GM12873 (cell line): Measurements from ENCODE around the gene KIF3A.

Source experiments
- TF ChIP-seq, protein P1 (sequence below): IDR thresholded peaks from 2 replicates; pipeline ENCODE4 v1.5.1; 2012; ENCODE audit warnings: low read depth, mild to moderate bottlenecking, moderate library complexity, low read length, control low read depth; ENCODE audit not compliant: insufficient read depth; ENCODE audit errors: missing control alignments

The KIF3A gene

DNA sequence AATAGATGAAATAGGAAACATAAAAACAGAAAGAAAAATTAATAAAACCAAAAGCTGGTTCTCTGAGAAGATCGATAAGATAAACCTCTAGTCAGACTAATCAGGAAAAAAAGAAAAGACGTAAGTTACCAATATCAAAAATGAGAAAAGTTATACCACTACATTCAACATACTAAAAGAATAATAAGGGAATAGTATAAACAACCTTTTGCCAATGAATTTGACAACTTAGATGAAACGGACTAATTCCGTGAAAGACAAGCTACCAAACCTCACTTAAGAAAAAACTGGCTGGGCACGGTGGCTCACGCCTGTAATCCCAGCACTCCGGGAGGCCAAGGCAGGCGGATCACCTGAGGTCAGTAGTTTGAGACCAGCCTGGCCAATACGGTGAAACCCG lies 7.5 kb downstream of the KIF3A start:
- TF ChIP-seq, protein P1, sequence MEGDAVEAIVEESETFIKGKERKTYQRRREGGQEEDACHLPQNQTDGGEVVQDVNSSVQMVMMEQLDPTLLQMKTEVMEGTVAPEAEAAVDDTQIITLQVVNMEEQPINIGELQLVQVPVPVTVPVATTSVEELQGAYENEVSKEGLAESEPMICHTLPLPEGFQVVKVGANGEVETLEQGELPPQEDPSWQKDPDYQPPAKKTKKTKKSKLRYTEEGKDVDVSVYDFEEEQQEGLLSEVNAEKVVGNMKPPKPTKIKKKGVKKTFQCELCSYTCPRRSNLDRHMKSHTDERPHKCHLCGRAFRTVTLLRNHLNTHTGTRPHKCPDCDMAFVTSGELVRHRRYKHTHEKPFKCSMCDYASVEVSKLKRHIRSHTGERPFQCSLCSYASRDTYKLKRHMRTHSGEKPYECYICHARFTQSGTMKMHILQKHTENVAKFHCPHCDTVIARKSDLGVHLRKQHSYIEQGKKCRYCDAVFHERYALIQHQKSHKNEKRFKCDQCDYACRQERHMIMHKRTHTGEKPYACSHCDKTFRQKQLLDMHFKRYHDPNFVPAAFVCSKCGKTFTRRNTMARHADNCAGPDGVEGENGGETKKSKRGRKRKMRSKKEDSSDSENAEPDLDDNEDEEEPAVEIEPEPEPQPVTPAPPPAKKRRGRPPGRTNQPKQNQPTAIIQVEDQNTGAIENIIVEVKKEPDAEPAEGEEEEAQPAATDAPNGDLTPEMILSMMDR: no peak

DNA sequence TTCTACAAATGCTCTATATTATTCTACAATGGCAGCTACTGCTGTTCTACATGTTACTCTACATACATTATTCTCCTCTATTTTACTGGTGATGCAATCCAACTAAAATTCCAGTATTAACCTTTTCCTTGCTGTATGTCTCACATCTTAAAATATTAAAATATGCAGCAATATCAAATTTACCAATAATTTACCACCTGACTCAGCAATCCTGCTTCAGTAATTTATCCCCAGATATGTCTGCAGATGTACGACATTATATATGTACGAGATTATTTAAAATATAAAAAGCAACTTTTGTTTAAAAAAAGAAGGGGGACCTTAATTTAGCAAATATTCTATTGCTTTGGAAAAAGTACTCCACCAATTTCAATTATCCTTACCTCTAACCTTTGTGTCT lies 11.6 kb downstream of the KIF3A start:
- TF ChIP-seq, protein P1: no peak

DNA sequence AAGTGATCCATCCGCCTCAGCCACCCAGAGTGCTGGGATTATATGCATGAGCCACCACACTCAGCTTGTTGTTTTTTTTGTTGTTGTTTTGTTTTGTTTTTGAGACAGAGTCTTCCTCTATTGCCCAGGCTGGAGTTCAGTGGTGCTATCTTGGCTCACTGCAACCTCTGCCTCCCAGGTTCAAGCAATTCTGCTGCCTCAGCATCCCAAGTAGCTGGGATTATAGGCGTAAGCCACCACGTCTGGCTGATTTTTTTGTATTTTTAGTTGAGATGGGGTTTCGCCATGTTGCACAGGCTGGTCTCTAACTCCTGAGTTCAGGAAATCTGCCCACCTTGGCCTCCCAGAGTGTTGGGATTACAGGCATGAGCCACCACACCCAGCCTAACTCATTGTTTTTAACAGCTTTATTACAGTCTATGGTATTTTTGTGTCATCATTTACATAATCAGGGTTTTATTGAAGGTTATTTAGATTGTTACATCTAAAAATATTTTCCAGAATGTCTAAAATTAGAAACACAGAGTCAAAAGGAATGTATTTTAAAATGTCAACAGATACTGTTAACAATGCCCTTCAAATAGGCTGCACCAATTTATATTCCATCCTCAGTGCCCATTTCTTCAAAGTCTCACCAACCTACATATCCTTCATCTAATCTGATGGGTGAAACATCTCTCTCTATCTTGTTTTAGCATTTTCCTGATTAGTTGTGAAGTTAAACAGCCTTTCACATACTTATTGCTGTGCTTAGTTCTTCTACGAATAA lies 18.6 kb downstream of the KIF3A start:
- TF ChIP-seq, protein P1: no peak

DNA sequence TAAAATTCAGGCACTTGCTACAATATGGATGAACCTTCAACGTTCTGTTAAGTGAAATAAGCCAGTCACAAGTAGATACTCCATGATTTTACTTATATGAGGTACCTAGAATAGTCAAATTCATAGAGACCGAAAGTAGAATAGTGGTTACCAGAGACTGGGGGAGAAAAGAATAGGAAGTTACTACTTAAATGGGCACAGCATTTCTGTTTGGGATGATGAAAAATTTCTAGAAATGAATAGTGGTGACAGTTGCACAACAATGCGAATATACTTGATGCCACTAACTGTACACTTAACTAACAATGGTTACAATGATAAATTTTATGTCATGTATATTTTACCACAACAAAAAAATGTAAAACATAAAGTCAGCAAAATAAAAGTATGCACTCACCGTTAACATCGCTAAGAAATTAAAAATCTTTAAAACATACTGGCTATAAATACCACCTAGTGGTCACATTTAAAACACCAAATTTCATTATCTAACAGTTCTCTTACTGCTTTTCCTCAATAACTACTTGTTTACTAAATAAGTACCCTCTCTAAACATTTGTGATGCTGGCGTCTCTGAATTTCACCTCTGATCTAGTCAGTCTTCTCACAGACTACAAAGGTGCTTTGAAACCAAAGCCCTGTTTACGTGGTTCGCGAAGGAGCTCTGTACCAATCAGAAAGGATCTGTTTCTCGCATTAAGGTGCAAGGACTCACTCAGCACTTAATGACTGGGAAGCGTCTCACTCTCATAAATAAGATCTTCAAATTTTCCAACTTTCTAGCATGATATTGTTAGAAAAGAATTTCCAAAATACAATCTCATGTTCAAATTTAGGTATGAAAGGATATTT lies 22.7 kb downstream of the KIF3A start:
- TF ChIP-seq, protein P1: no peak

DNA sequence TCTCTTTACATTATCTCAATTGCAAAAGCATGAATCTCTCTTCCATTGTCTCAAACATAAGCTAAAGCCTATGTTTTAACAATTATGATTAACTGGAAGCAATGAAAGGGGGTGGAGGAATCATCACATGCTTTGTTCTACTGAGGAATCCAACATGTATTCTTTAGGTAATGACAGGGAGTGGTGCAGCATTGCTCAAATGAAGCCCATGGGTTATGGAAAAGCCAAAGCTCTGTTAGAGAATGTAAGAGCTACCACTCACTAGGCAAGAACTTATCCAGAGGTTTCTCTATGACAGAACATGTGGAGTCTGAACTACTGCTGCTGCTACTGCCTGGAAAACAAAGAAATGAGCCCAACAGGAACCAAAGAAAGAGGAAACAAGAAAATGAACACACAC lies 28.7 kb downstream of the KIF3A start:
- TF ChIP-seq, protein P1: no peak

DNA sequence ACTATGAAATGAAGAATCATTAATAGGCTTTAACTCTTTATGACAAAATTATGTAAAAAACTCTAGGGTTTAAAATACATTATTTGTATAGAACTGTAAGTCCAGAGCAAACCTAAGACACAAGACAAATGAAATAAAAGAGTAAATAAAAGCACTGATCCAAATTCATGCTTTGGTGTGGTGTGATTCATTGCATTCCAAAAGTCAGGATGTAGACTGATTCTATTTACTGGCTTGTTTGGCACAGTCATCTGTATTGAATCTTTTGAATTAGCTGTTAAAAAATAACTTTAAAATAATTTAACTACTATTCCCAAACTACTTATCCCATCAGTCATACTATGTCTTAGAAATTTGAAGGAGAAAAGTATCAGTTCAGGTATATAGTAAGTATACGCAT lies 32.5 kb downstream of the KIF3A start:
- TF ChIP-seq, protein P1: no peak

DNA sequence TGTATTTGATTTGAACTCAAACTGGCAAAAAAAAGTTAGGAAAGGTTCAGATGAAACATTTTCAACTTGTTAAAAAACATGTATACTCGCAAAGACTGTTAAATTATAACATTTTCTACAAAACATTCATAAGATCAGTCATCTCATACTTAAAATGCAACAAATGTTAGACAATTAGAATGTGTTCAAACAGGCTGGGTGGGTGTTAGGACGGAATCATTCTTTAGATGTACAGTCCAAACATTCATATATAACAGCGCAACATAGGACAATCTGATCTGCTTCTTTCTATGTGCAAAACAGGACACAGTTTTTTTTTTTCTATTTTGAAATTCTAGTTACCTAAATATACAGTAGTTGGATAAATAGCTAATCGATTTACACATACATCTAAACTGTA lies 41.4 kb downstream of the KIF3A start:
- TF ChIP-seq, protein P1: no peak
